ENCODE measurements around the gene ZNF335.

- TF ChIP-seq CTCF (IDR thresholded peaks at IDR 0.05), result no peak
- TF ChIP-seq POLR2A (IDR thresholded peaks at IDR 0.05), result no peak
Observed at GRCh38 chr20:45919542-45920399, 52.2 kb downstream of the ZNF335 start.
